ENCODE measurements around the gene OR1K1.

The OR1K1 gene

GRCh38 chr9:122846371-122846940 lies 46.5 kb downstream of the OR1K1 start:
- in situ Hi-C loops (cut with MboI; ENCODE audit: low pct_unique_long_range_greater_than_20kb, low sequenced_read_pairs, unreplicated experiment) = no loop called here
- no peak for TF ChIP-seq CTCF (IDR thresholded peaks at IDR 0.05; ENCODE audit: extremely low read depth, insufficient read depth, missing control alignments)
- no peak for DNase-seq (ENCODE audit: low spot score)

- DNase-seq (ENCODE audit: low spot score) = no peak
- TF ChIP-seq CTCF (IDR thresholded peaks at IDR 0.05; ENCODE audit: extremely low read depth, insufficient read depth, missing control alignments) = no peak
- in situ Hi-C loops (cut with MboI; ENCODE audit: low pct_unique_long_range_greater_than_20kb, low sequenced_read_pairs, unreplicated experiment) = no loop called here
Measured at GRCh38 chr9:122848256-122848943, 48.5 kb downstream of the OR1K1 start.

All from GM13977 (cell line).